Effector memory CD4-positive, alpha-beta T cell (primary cell): ENCODE measurements around the gene ACSM2A.
"Not testable (repeated sequence)": the region's sequence is repeated elsewhere in the genome, so short reads cannot be mapped to it uniquely, and the experiment has no call there.

Experiments
- DNase-seq, 3 donors: peaks; one replicate each; pipeline ENCODE4 v3.0.0-alpha.2; 2020
- H3K27ac ChIP-seq: 2 replicates; pipeline ENCODE4 v1.7.0; 2013; ENCODE audit warnings: mild to moderate bottlenecking, low read length, moderate library complexity; ENCODE audit not compliant: insufficient read depth, poor library complexity, severe bottlenecking
- H3K27me3 ChIP-seq: replicated peaks from 2 replicates; pipeline ENCODE4 v1.7.0; 2013; ENCODE audit warnings: mild to moderate bottlenecking, low read length; ENCODE audit not compliant: insufficient read depth, control insufficient read depth, poor library complexity, severe bottlenecking
- H3K36me3 ChIP-seq: 2 replicates; pipeline ENCODE4 v1.7.0; 2013; ENCODE audit warnings: mild to moderate bottlenecking, low read length, moderate library complexity; ENCODE audit not compliant: control insufficient read depth, insufficient read depth
- H3K4me1 ChIP-seq: 2 replicates; pipeline ENCODE4 v1.7.0; 2013; ENCODE audit warnings: low read length, mild to moderate bottlenecking; ENCODE audit not compliant: control insufficient read depth, insufficient read depth, poor library complexity, severe bottlenecking
- H3K4me3 ChIP-seq: 2 replicates; pipeline ENCODE4 v1.7.0; 2013; ENCODE audit warnings: low read length, low read depth, mild to moderate bottlenecking; ENCODE audit not compliant: insufficient read depth, poor library complexity, severe bottlenecking
- H3K9me3 ChIP-seq: 2 replicates; pipeline ENCODE4 v1.7.0; 2013; ENCODE audit warnings: mild to moderate bottlenecking, low read length, moderate library complexity; ENCODE audit not compliant: control insufficient read depth
- total RNA-seq, 3 donors: gene quantifications; one replicate each; lab custom pipeline; 2026; lab: John Stamatoyannopoulos, UW

Gene ACSM2A
- total RNA-seq: 0 to 0.09 (median 0) reads per million in 3 donors

- not testable (repeated sequence) for H3K4me3 ChIP-seq, H3K27me3 ChIP-seq, H3K36me3 ChIP-seq, H3K4me1 ChIP-seq, H3K27ac ChIP-seq, H3K9me3 ChIP-seq, DNase-seq
Observed at GRCh38 chr16:20451364-20451763, at the start of gene ACSM2A. Gene ACSM2A (plus strand): TSS chr16:20451521. CDS start chr16:20460115, 8,594 bp downstream.

GRCh38 chr16:20402651-20403050 lies 48.7 kb upstream of the ACSM2A start:
- no peaks in the 10 kb centered on the region for H3K4me1 ChIP-seq
- H3K27ac ChIP-seq: no peak overlapping the region
- H3K9me3 ChIP-seq: no peaks in the 10 kb centered on the region
- no peak for DNase-seq
- no peak overlapping the region for H3K4me3 ChIP-seq
- H3K27me3 ChIP-seq: no peaks in the 10 kb centered on the region
- no peaks in the 10 kb centered on the region for H3K36me3 ChIP-seq

GRCh38 chr16:20404637-20405036 lies 46.7 kb upstream of the ACSM2A start, which contains the start of gene PDILT:
Gene PDILT (minus strand): TSS chr16:20404737. CDS start chr16:20399300, 5,437 bp downstream.
- no peak for DNase-seq

GRCh38 chr16:20409398-20410120 lies 41.8 kb upstream of the ACSM2A start, which contains the start of gene ACSM5:
Gene ACSM5 (plus strand): TSS chr16:20409534. CDS start chr16:20411485, 1,951 bp downstream.
- Histone ChIP-seq H3K36me3 (no peaks in the 10 kb centered on the region), H3K4me3 (no peak within 1 kb of the TSS), H3K4me1 (no peaks in the 10 kb centered on the region), H3K27me3 (no peaks in the 10 kb centered on the region), H3K27ac (no peak within 1 kb of the TSS), H3K9me3 (no peaks in the 10 kb centered on the region)
- no peak for DNase-seq

More at GRCh38 chr16:20404637-20405036, 46.7 kb upstream of the ACSM2A start, which contains the start of gene PDILT:
- H3K36me3 ChIP-seq: no peaks in the 10 kb centered on the region
- no peak within 1 kb of the TSS for H3K4me3 ChIP-seq
- H3K9me3 ChIP-seq: no peaks in the 10 kb centered on the region
- no peak within 1 kb of the TSS for H3K27ac ChIP-seq
- no peaks in the 10 kb centered on the region for H3K4me1 ChIP-seq
- H3K27me3 ChIP-seq: no peaks in the 10 kb centered on the region

- H3K4me3 ChIP-seq: no peak overlapping the region
- no peaks in the 10 kb centered on the region for H3K27me3 ChIP-seq
- H3K4me1 ChIP-seq: no peaks in the 10 kb centered on the region
- no peaks in the 10 kb centered on the region for H3K9me3 ChIP-seq
- no peaks in the 10 kb centered on the region for H3K36me3 ChIP-seq
- no peak overlapping the region for H3K27ac ChIP-seq
- DNase-seq: no peak
Observed at GRCh38 chr16:20410121-20410723, 41.1 kb upstream of the ACSM2A start.

GRCh38 chr16:20411055-20411454 lies 40.3 kb upstream of the ACSM2A start:
- DNase-seq: no peak
- Histone ChIP-seq H3K27ac (no peak overlapping the region), H3K27me3 (no peaks in the 10 kb centered on the region), H3K36me3 (no peaks in the 10 kb centered on the region), H3K4me3 (no peak overlapping the region), H3K4me1 (no peaks in the 10 kb centered on the region), H3K9me3 (no peaks in the 10 kb centered on the region)

- H3K4me3 ChIP-seq: no peak overlapping the region
- H3K9me3 ChIP-seq: no peaks in the 10 kb centered on the region
- H3K36me3 ChIP-seq: no peaks in the 10 kb centered on the region
- no peak for DNase-seq
- H3K27ac ChIP-seq: no peak overlapping the region
- H3K27me3 ChIP-seq: no peaks in the 10 kb centered on the region
- H3K4me1 ChIP-seq: no peaks in the 10 kb centered on the region
Observed at GRCh38 chr16:20415541-20415940, 35.8 kb upstream of the ACSM2A start.

GRCh38 chr16:20419093-20419492 lies 32.2 kb upstream of the ACSM2A start:
- H3K36me3 ChIP-seq, H3K4me3 ChIP-seq, DNase-seq, H3K4me1 ChIP-seq, H3K27me3 ChIP-seq, H3K9me3 ChIP-seq, H3K27ac ChIP-seq: not testable (repeated sequence)

- not testable (repeated sequence) for H3K27me3 ChIP-seq, H3K27ac ChIP-seq, H3K36me3 ChIP-seq, H3K4me1 ChIP-seq, H3K9me3 ChIP-seq, DNase-seq, H3K4me3 ChIP-seq
Observed at GRCh38 chr16:20421748-20422147, 29.6 kb upstream of the ACSM2A start.

- H3K9me3 ChIP-seq, DNase-seq, H3K27ac ChIP-seq, H3K36me3 ChIP-seq, H3K4me1 ChIP-seq, H3K4me3 ChIP-seq, H3K27me3 ChIP-seq: not testable (repeated sequence)
Observed at GRCh38 chr16:20423772-20424128, 27.6 kb upstream of the ACSM2A start.
